ENCODE measurements around the gene RAD51B.

The RAD51B gene

GRCh38 chr14:68562911-68563250 is 743.3 kb downstream of the RAD51B start:
- peaks cover 62 to 92% (median 64%) of the 10 kb centered on the region in 10 experiments for H3K4me1 ChIP-seq

DNA sequence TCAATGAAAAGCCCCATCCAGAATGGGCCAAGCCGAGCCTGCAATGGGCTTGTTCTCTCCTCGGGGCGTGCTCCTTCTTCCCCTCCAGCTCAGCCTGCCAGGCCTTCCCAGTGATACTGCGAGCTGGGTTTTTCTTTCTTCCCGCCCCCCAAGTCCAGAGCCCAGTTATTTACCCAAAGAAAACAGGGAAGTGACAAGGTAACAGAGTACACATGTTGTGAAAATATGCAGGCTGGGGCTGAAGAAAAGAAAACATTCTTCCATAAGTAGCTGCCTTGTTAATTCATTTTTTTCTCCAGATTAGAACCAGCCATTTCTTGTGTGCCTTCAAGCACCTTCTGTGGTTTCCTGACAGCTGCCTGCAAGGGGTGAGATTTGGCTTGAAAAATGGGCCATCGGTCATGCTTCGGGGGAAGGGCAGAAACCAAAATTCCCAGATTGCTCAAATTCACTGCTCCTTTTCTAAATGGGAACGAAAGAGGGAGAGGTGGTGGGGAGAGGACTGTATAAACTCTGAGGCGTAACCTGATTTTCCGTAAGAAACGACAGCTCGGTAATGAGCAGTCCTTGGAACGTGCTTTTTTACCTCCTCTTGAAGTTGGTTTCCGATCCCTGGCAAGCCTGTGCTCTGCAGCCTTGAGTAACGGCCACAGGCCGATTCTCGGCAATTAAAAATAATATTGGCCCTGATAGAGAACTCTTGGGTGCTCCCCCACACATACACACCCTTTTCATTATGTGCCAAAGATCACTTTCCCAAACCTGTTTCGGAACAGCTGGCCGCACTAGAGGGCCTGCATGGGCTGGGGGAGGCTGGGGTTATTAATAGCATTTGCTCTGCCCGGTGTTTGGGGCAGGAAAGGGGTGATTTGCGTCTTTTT is 743.9 kb downstream of the RAD51B start:
- H3K27ac ChIP-seq, result peak overlapping the region; percentile 82 to 95 (median 90)
- no peaks in the 10 kb centered on the region for H3K27me3 ChIP-seq
- peaks cover 0 to 2% (median 0%) of the 10 kb centered on the region in 11 experiments; a peak in 1 of 22 replicates for H3K36me3 ChIP-seq
- H4K20me1 ChIP-seq, result no peaks in the 10 kb centered on the region
- H3K9ac ChIP-seq, result peak overlapping the region; percentile 73 to 86 (median 81)
- peak overlapping the region; percentile 2 to 56 (median 22); a peak in 15 of 20 replicates for H3K4me3 ChIP-seq
- H3K4me1 ChIP-seq, result peaks cover 63 to 92% (median 67%) of the 10 kb centered on the region in 10 experiments
- peak in 2 of 11 experiments; percentile 40 to 67; a peak in 2 of 22 replicates for TF ChIP-seq Cebpa-rat (IDR thresholded peaks at IDR 0.05)
- peaks cover 0 to 20% (median 14%) of the 10 kb centered on the region in 11 experiments; a peak in 18 of 22 replicates for H3K9me3 ChIP-seq (replicated peaks in 1 of 11)
- H3K4me2 ChIP-seq, result peak overlapping the region; percentile 79 to 96 (median 90)

More at GRCh38 chr14:68562911-68563250, 743.3 kb downstream of the RAD51B start:
- Histone ChIP-seq H3K9ac (peak overlapping the region; percentile 73 to 86 (median 81)), H3K4me3 (peak overlapping the region; percentile 2 to 56 (median 22); a peak in 14 of 20 replicates), H3K36me3 (peaks cover 0 to 8% (median 0%) of the 10 kb centered on the region in 11 experiments; a peak in 2 of 22 replicates), H3K9me3 (replicated peaks in 1 of 11) (peaks cover 0 to 20% (median 14%) of the 10 kb centered on the region in 11 experiments; a peak in 18 of 22 replicates), H3K27me3 (no peaks in the 10 kb centered on the region), H3K4me2 (peak overlapping the region; percentile 79 to 96 (median 90)), H4K20me1 (no peaks in the 10 kb centered on the region), H3K27ac (peak overlapping the region; percentile 82 to 95 (median 90))
- no peak for TF ChIP-seq Cebpa-rat (IDR thresholded peaks at IDR 0.05)

GRCh38 chr14:68564191-68564825 is 744.7 kb downstream of the RAD51B start:
- H3K4me3 ChIP-seq, result peak overlapping the region in 9 of 10 experiments; percentile 8 to 56 (median 25); a peak in 12 of 20 replicates
- no peaks in the 10 kb centered on the region for H4K20me1 ChIP-seq
- H3K4me1 ChIP-seq, result peaks cover 71 to 100% (median 75%) of the 10 kb centered on the region in 10 experiments
- peak overlapping the region; percentile 82 to 95 (median 90) for H3K27ac ChIP-seq
- H3K9ac ChIP-seq, result peak overlapping the region; percentile 73 to 86 (median 81)
- peak overlapping the region; percentile 79 to 96 (median 90) for H3K4me2 ChIP-seq
- H3K9me3 ChIP-seq (replicated peaks in 1 of 11), result peaks cover 0 to 20% (median 15%) of the 10 kb centered on the region in 11 experiments; a peak in 16 of 22 replicates
- H3K36me3 ChIP-seq, result no peaks in the 10 kb centered on the region; a peak in 1 of 22 replicates
- no peaks in the 10 kb centered on the region for H3K27me3 ChIP-seq
- TF ChIP-seq Cebpa-rat (IDR thresholded peaks at IDR 0.05), result no peak

GRCh38 chr14:68564826-68565759 is 745.5 kb downstream of the RAD51B start:
- Histone ChIP-seq H3K36me3 (no peaks in the 10 kb centered on the region), H3K4me2 (peak overlapping the region; percentile 79 to 96 (median 90)), H3K27me3 (no peaks in the 10 kb centered on the region), H3K9ac (peak overlapping the region; percentile 73 to 86 (median 81)), H3K27ac (peak overlapping the region; percentile 82 to 95 (median 90)), H4K20me1 (no peaks in the 10 kb centered on the region), H3K4me1 (peaks cover 75 to 100% (median 82%) of the 10 kb centered on the region in 10 experiments), H3K4me3 (peak overlapping the region in 7 of 10 experiments; percentile 8 to 56 (median 27); a peak in 8 of 20 replicates), H3K9me3 (replicated peaks in 1 of 11) (peaks cover 0 to 20% (median 15%) of the 10 kb centered on the region in 11 experiments; a peak in 16 of 22 replicates)
- no peak for TF ChIP-seq Cebpa-rat (IDR thresholded peaks at IDR 0.05)

GRCh38 chr14:68566075-68566474 is 746.5 kb downstream of the RAD51B start:
- Histone ChIP-seq H3K4me3 (no peak overlapping the region; a peak in 1 of 20 replicates), H3K4me1 (peaks cover 69 to 100% (median 77%) of the 10 kb centered on the region in 10 experiments), H4K20me1 (no peaks in the 10 kb centered on the region), H3K36me3 (no peaks in the 10 kb centered on the region), H3K9ac (peak overlapping the region in 5 of 11 experiments; percentile 15 to 85 (median 81); a peak in 4 of 22 replicates), H3K27me3 (no peaks in the 10 kb centered on the region), H3K4me2 (peak overlapping the region; percentile 79 to 96 (median 90)), H3K27ac (peak overlapping the region; percentile 82 to 95 (median 90); a peak in 20 of 22 replicates), H3K9me3 (replicated peaks in 1 of 11) (peaks cover 0 to 24% (median 18%) of the 10 kb centered on the region in 11 experiments; a peak in 18 of 22 replicates)
- no peak for TF ChIP-seq Cebpa-rat (IDR thresholded peaks at IDR 0.05)

DNA sequence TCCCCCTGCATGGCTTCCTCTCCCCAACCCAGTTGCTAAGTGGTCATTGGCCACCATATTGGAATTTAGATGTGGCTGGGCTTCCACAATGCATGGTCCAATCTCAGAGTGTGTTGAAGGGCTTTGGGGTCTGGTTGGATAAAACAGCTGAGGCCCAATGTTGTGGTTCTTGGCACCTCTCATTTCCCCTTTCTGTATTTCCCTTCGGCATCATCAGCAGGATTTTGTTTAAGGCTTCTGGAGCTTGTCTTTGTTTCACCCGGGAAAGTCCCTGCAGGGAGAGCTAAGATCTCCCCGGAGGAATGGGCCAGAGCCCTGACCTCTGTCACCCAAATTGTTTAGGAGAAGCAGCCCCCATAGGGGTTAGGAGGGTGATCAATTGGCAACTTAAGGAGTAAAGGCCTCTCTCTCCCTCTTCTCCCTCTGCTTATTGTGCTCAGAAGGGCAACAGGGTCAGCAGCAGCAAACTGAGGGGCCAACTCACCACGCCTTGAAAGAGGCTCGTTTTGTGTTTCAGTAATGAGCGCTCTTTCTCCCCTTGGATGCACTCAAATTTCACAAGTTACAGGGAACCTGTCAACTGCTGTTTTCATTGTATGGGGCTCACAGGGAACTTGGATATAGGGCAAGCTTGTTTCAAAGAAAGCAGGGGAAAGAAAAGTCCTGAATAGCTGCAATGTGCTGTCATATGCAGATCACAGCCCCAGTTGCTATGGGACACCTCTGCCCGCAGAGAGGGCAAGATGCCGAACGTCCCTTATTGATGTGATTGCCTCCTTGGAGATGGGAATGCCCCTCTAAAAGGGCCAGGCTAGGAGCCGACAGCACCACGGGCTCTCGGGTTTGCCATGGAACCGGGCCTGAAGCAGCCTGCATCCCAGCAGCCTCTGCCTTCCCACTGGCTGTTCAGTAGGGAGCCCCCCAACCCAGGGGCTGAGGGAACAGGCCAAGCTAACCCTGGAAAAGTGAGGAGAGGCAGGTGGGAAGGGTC is 749.6 kb downstream of the RAD51B start:
- Histone ChIP-seq H3K4me2 (peak overlapping the region; percentile 16 to 96 (median 53)), H3K9me3 (replicated peaks in 1 of 11) (peaks cover 0 to 28% (median 22%) of the 10 kb centered on the region in 11 experiments; a peak in 18 of 22 replicates), H3K9ac (peak overlapping the region in 5 of 11 experiments; percentile 51 to 79 (median 73); a peak in 9 of 22 replicates), H3K27ac (peak overlapping the region in 10 of 11 experiments; percentile 13 to 95 (median 64); a peak in 20 of 22 replicates), H3K4me3 (no peak overlapping the region), H3K4me1 (peaks cover 38 to 94% (median 47%) of the 10 kb centered on the region in 10 experiments), H3K36me3 (no peaks in the 10 kb centered on the region), H4K20me1 (no peaks in the 10 kb centered on the region), H3K27me3 (no peaks in the 10 kb centered on the region)
- no peak for TF ChIP-seq Cebpa-rat (IDR thresholded peaks at IDR 0.05)

DNA sequence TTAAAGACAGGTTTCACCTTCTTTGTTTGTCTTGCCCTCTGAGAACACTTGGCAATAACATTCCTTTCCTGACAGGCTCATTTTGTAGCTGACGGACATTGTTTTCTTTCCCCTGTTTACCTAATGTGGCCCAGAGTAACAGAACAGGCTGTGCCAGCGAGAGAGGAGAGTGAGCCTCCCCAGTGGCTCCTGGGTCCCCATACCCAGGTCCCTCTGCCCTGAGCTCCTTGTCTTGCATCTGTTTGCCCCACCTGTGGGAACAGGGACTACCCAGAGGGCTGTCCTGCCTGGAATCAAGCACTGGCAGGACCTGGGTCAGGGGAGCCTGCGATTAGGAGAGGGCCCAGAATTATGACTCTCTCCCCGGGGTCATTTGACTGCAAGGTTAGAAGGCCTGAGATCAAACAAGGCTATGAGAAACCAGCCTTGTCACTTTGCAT is 750.4 kb downstream of the RAD51B start:
- Histone ChIP-seq H3K27ac (peak overlapping the region in 10 of 11 experiments; percentile 13 to 95 (median 56); a peak in 17 of 22 replicates), H3K4me1 (peaks cover 36 to 94% (median 46%) of the 10 kb centered on the region in 10 experiments), H3K4me3 (no peak overlapping the region), H3K4me2 (peak overlapping the region in 5 of 11 experiments; percentile 41 to 96 (median 91); a peak in 8 of 22 replicates), H4K20me1 (no peaks in the 10 kb centered on the region), H3K9ac (peak overlapping the region in 4 of 11 experiments; percentile 58 to 79 (median 74); a peak in 8 of 22 replicates), H3K27me3 (no peaks in the 10 kb centered on the region), H3K36me3 (no peaks in the 10 kb centered on the region), H3K9me3 (replicated peaks in 1 of 11) (peaks cover 0 to 28% (median 22%) of the 10 kb centered on the region in 11 experiments; a peak in 18 of 22 replicates)
- no peak for TF ChIP-seq Cebpa-rat (IDR thresholded peaks at IDR 0.05)
